ENCODE data around the gene DAGLB. TPM values are rescaled to one million over a fixed set of nuclear protein-coding genes. Genes with fewer than 3 reads are reported as not detected.
"Not testable (repeated sequence)": the region's sequence is repeated elsewhere in the genome, so short reads cannot be mapped to it uniquely, and the experiment has no call there.

The DAGLB gene
- total and polyA plus RNA-seq, 8 donors = 16.8 to 46.5 (median 18.7) TPM

- Histone ChIP-seq H3K36me3 (peaks cover 0 to 100% of the 10 kb centered on the region in 2 donors), H3K9me3 (no peaks in the 10 kb centered on the region), H3K4me1 (peaks cover 0 to 6% of the 10 kb centered on the region in 2 donors), H3K27me3 (no peaks in the 10 kb centered on the region), H3K4me3 (no peak overlapping the region), H3K27ac (no peak overlapping the region)
- TF ChIP-seq CTCF (IDR thresholded peaks at IDR 0.05) = no peak
- ATAC-seq (no peak), DNase-seq (no peak)
- intact Hi-C loops (cut with DNase I) = no loop called here
These were observed 41.6 kb downstream of the DAGLB start for GRCh38 chr7:6406121-6406520.

- H3K4me3 ChIP-seq = no peak overlapping the region
- no peaks in the 10 kb centered on the region for H3K9me3 ChIP-seq
- no peak overlapping the region for H3K27ac ChIP-seq
- intact Hi-C loops (cut with DNase I) = no loop called here
- H3K36me3 ChIP-seq = peaks cover 0 to 82% of the 10 kb centered on the region in 2 donors
- no peak for TF ChIP-seq CTCF (IDR thresholded peaks at IDR 0.05)
- ATAC-seq = no peak
- no peaks in the 10 kb centered on the region for H3K27me3 ChIP-seq
- DNase-seq = no peak
- peaks cover 3 to 28% of the 10 kb centered on the region in 2 donors for H3K4me1 ChIP-seq
These were observed 43.8 kb downstream of the DAGLB start for GRCh38 chr7:6403907-6404306.

- no peaks in the 10 kb centered on the region for H3K9me3 ChIP-seq
- peaks cover 0 to 74% of the 10 kb centered on the region in 2 donors for H3K36me3 ChIP-seq
- DNase-seq = no peak
- H3K27me3 ChIP-seq = no peaks in the 10 kb centered on the region
- H3K4me3 ChIP-seq = no peak overlapping the region
- H3K27ac ChIP-seq = no peak overlapping the region
- intact Hi-C loops (cut with DNase I) = no loop called here
- no peak for TF ChIP-seq CTCF (IDR thresholded peaks at IDR 0.05)
- ATAC-seq = no peak
- peaks cover 3 to 40% of the 10 kb centered on the region in 2 donors for H3K4me1 ChIP-seq
These were observed 45.0 kb downstream of the DAGLB start for GRCh38 chr7:6402741-6403140.

GRCh38 chr7:6402041-6402440 lies 45.7 kb downstream of the DAGLB start:
- Histone ChIP-seq H3K4me1 (peaks cover 3 to 47% of the 10 kb centered on the region in 2 donors), H3K36me3 (peaks cover 0 to 67% of the 10 kb centered on the region in 2 donors), H3K9me3 (no peaks in the 10 kb centered on the region), H3K27ac (no peak overlapping the region), H3K4me3 (no peak overlapping the region), H3K27me3 (no peaks in the 10 kb centered on the region)
- DNase-seq (no peak), ATAC-seq (no peak)
- no peak for TF ChIP-seq CTCF (IDR thresholded peaks at IDR 0.05)
- intact Hi-C loops (cut with DNase I) = no loop called here

- Histone ChIP-seq H3K4me3 (no peak overlapping the region), H3K27me3 (no peaks in the 10 kb centered on the region), H3K27ac (peak overlapping the region in 1 of 2 donors; percentile 72), H3K9me3 (no peaks in the 10 kb centered on the region), H3K36me3 (peaks cover 0 to 62% of the 10 kb centered on the region in 2 donors), H3K4me1 (peaks cover 3 to 52% of the 10 kb centered on the region in 2 donors)
- DNase-seq (no peak), ATAC-seq (no peak)
- intact Hi-C loops (cut with DNase I) = no loop called here
- TF ChIP-seq CTCF (IDR thresholded peaks at IDR 0.05) = no peak
These were observed 46.2 kb downstream of the DAGLB start for GRCh38 chr7:6401536-6401935.

GRCh38 chr7:6400243-6401105 lies 47.3 kb downstream of the DAGLB start:
- Histone ChIP-seq H3K36me3 (peaks cover 0 to 54% of the 10 kb centered on the region in 2 donors), H3K27ac (peak overlapping the region in 1 of 2 donors; percentile 72), H3K4me1 (peaks cover 3 to 62% of the 10 kb centered on the region in 2 donors)
- DNase-seq; ATAC-seq; H3K9me3 ChIP-seq; H3K27me3 ChIP-seq; intact Hi-C loops (cut with DNase I); H3K4me3 ChIP-seq: not testable (repeated sequence)

Measured in left lung (tissue), 10 donors.